CD14-positive monocyte (primary cell): Measurements from ENCODE around the gene SLC24A4. TPM values are rescaled to one million over a fixed set of nuclear protein-coding genes. Genes with fewer than 3 reads are reported as not detected.

Experiments used
- DNase-seq, 3 donors: peaks; one replicate each; pipeline ENCODE4 v3.0.0-alpha.2; 2011 to 2022
- H2AFZ ChIP-seq: 2 replicates; pipeline ENCODE4 v1.6.0; 2012; ENCODE audit warnings: mild to moderate bottlenecking, low read depth, low read length, inconsistent platforms; ENCODE audit not compliant: insufficient read depth, poor library complexity, severe bottlenecking
- H3K27ac ChIP-seq, 2 donors: 1 replicate in 1 of 2; 2 replicates in 1 of 2; pipeline ENCODE4 v1.5.1; 2012 to 2013; ENCODE audit warnings: low read length in 2 of 2, control low read depth in 1 of 2, inconsistent platforms in 1 of 2, low read depth in 1 of 2, mild to moderate bottlenecking in 1 of 2
- H3K27me3 ChIP-seq, 2 donors: one replicate each; pipeline versions ENCODE4 v1.6.0 to v1.6.1; 2011 to 2013; ENCODE audit warnings: low read length in 2 of 2; ENCODE audit not compliant: control insufficient read depth in 2 of 2, insufficient read depth in 2 of 2
- H3K36me3 ChIP-seq, 2 donors: replicated peaks in 1 of 2; 1 replicate in 1 of 2; 2 replicates in 1 of 2; pipeline versions ENCODE4 v1.5.1 to v1.6.1; 2012 to 2013; ENCODE audit warnings: low read length in 2 of 2, control low read depth in 1 of 2, inconsistent platforms in 1 of 2, mild to moderate bottlenecking in 1 of 2; ENCODE audit not compliant: insufficient read depth in 2 of 2, control insufficient read depth in 1 of 2
- H3K4me1 ChIP-seq, 2 donors: 1 replicate in 1 of 2; 2 replicates in 1 of 2; pipeline versions ENCODE4 v1.5.1 to v1.6.1; 2012 to 2013; ENCODE audit warnings: low read length in 2 of 2, control low read depth in 1 of 2, inconsistent platforms in 1 of 2, mild to moderate bottlenecking in 1 of 2, moderate library complexity in 1 of 2; ENCODE audit not compliant: insufficient read depth in 2 of 2, control insufficient read depth in 1 of 2
- H3K4me2 ChIP-seq: replicated peaks from 2 replicates; pipeline ENCODE3; 2012; ENCODE audit warnings: low read length, moderate library complexity, mild to moderate bottlenecking; ENCODE audit not compliant: poor library complexity, severe bottlenecking; ENCODE audit errors: extremely low read depth
- H3K4me3 ChIP-seq, 3 experiments: fragments of 200-600 bp in 1 of 3; sonication (generic) in 1 of 3; replicated peaks in 1 of 3; 1 replicate in 2 of 3; 2 replicates in 1 of 3; pipeline ENCODE4 v1.5.1; 2011 to 2013; ENCODE audit warnings: low read length in 3 of 3, mild to moderate bottlenecking in 3 of 3, control low read depth in 2 of 3, low read depth in 2 of 3, inconsistent platforms in 1 of 3, moderate library complexity in 1 of 3
- H3K79me2 ChIP-seq: 2 replicates; pipeline ENCODE4 v1.6.0; 2012; ENCODE audit warnings: mild to moderate bottlenecking, control low read depth, inconsistent platforms, low read length, moderate library complexity; ENCODE audit not compliant: insufficient read depth
- H3K9ac ChIP-seq: 2 replicates; pipeline ENCODE4 v1.6.0; 2017; ENCODE audit warnings: low read length, mild to moderate bottlenecking; ENCODE audit not compliant: insufficient read depth, poor library complexity, severe bottlenecking
- H3K9me3 ChIP-seq, 2 donors: replicated peaks in 1 of 2; 1 replicate in 1 of 2; 2 replicates in 1 of 2; pipeline versions ENCODE4 v1.5.1 to v1.6.1; 2012 to 2013; ENCODE audit warnings: low read length in 2 of 2, control low read depth in 1 of 2; ENCODE audit not compliant: control insufficient read depth in 1 of 2, insufficient read depth in 1 of 2
- H4K20me1 ChIP-seq: 2 replicates; pipeline ENCODE4 v1.6.0; 2012; ENCODE audit warnings: mild to moderate bottlenecking, low read length, control low read depth, moderate library complexity; ENCODE audit not compliant: insufficient read depth
- H3K27ac Mint-ChIP-seq, 7 donors: one replicate each; pipeline ENCODE4 v1.8.0; 2020; ENCODE audit warnings: mild to moderate bottlenecking in 7 of 7, mixed read lengths in 7 of 7, moderate library complexity in 6 of 7, inconsistent platforms in 2 of 7
- H3K27me3 Mint-ChIP-seq, 3 donors: one replicate each; pipeline ENCODE4 v1.8.0; 2021 to 2022; ENCODE audit warnings: low read depth in 3 of 3, mild to moderate bottlenecking in 3 of 3, mixed read lengths in 3 of 3, moderate library complexity in 3 of 3, inconsistent platforms in 1 of 3
- H3K36me3 Mint-ChIP-seq, 2 donors: one replicate each; pipeline ENCODE4 v1.8.0; 2020; ENCODE audit warnings: mixed read lengths in 2 of 2, inconsistent platforms in 1 of 2, mild to moderate bottlenecking in 1 of 2
- H3K4me1 Mint-ChIP-seq: one replicate; pipeline ENCODE4 v1.8.0; 2020; ENCODE audit warnings: mild to moderate bottlenecking, mixed read lengths
- H3K4me3 Mint-ChIP-seq, 2 donors: one replicate each; pipeline ENCODE4 v1.8.0; 2020; ENCODE audit warnings: mild to moderate bottlenecking in 2 of 2, mixed read lengths in 2 of 2, moderate library complexity in 1 of 2
- H3K9me3 Mint-ChIP-seq, 7 donors: one replicate each; pipeline ENCODE4 v1.8.0; 2020 to 2022; ENCODE audit warnings: mixed read lengths in 7 of 7, mild to moderate bottlenecking in 6 of 7, moderate library complexity in 6 of 7, inconsistent platforms in 2 of 7
- CTCF ChIP-seq: fragments of 200-600 bp; IDR thresholded peaks from one replicate; pipeline ENCODE4 v1.8.0; 2022; ENCODE audit warnings: antibody characterized with exemption, mild to moderate bottlenecking
- WGBS: methylation state at CpG from one replicate; pipeline ENCODE4 v1.1.5; 2013; ENCODE audit warnings: missing lambda C conversion rate; ENCODE audit not compliant: insufficient coverage; 5-methylcytosine and 5-hydroxymethylcytosine counted together
- intact Hi-C, 2 donors: fragments of 100-400 bp; cut with micrococcal nuclease; formaldehyde crosslinking; loops; one replicate each; pipeline versions ENCODE4 v1.15.0 to v1.15.1; 2023
- polyA plus RNA-seq, 3 donors: library from polyadenylated mRNA; depleted of rRNA in 1 of 3; unstranded in 2 of 3; stranded (reverse) in 1 of 3; fragments of 300-500 nt in 2 of 3; fragments of >200 nt in 1 of 3; fragmentation: Illumina TruSeq in 2 of 3; gene quantifications; 1 replicate in 2 of 3; 2 replicates in 1 of 3; pipeline ENCODE4 v1.2.3, GENCODE V29; 2012 to 2021

Gene SLC24A4
- polyA plus RNA-seq, 3 donors = 20.0 to 41.9 (median 26.5) TPM

- Mint-ChIP-seq H3K27me3 (peaks cover 0 to 2% (median 0%) of the 10 kb centered on the region in 3 donors), H3K4me3 (no peak overlapping the region), H3K36me3 (peaks cover 52 to 68% of the 10 kb centered on the region in 2 donors), H3K27ac (peak overlapping the region in 1 of 7 donors; percentile 60), H3K9me3 (peaks cover 0 to 11% (median 0%) of the 10 kb centered on the region in 7 donors), H3K4me1 (peaks cover 57% of the 10 kb centered on the region)
- Histone ChIP-seq H3K9ac (no peak overlapping the region), H3K36me3 (peaks cover 6 to 25% of the 10 kb centered on the region in 2 donors), H2AFZ (no peak overlapping the region), H3K4me1 (peaks cover 39 to 49% of the 10 kb centered on the region in 2 donors), H3K27me3 (no peaks in the 10 kb centered on the region), H3K4me2 (no peak overlapping the region), H4K20me1 (no peaks in the 10 kb centered on the region), H3K9me3 (no peaks in the 10 kb centered on the region), H3K4me3 (no peak overlapping the region), H3K79me2 (no peaks in the 10 kb centered on the region), H3K27ac (no peak overlapping the region)
- no peak for TF ChIP-seq CTCF
- no peak for DNase-seq
- WGBS = no CpG with 5 or more reads among the region's 2 CpGs
- intact Hi-C loops = loop anchor here (5.0 to 10.0 kb wide), 2 partner anchors 70 to 318 kb away; no protein-coding TSS in a partner anchor
Measured at GRCh38 chr14:92455231-92455630, 132.3 kb downstream of the SLC24A4 start.

- peaks cover 43 to 59% of the 10 kb centered on the region in 2 donors for H3K36me3 Mint-ChIP-seq
- WGBS = 64% methylated on average over 19 of the region's 23 CpGs
- peak; percentile 87 for TF ChIP-seq CTCF
- Histone ChIP-seq H4K20me1 (no peaks in the 10 kb centered on the region), H3K4me3 (no peak overlapping the region), H3K36me3 (peaks cover 6 to 25% of the 10 kb centered on the region in 2 donors), H3K79me2 (peaks cover 11% of the 10 kb centered on the region), H2AFZ (peak overlapping the region; percentile 55), H3K4me2 (peak overlapping the region; percentile 12), H3K27me3 (no peaks in the 10 kb centered on the region), H3K9me3 (no peaks in the 10 kb centered on the region), H3K9ac (no peak overlapping the region), H3K4me1 (peaks cover 40 to 52% of the 10 kb centered on the region in 2 donors), H3K27ac (peak overlapping the region in 1 of 2 donors; percentile 52)
- H3K4me1 Mint-ChIP-seq = peaks cover 54% of the 10 kb centered on the region
- peaks cover 0 to 3% (median 0%) of the 10 kb centered on the region in 7 donors for H3K9me3 Mint-ChIP-seq
- H3K4me3 Mint-ChIP-seq = peak overlapping the region in 1 of 2 donors; percentile 47
- peak; percentile 79 to 85 (median 83) for DNase-seq
- H3K27me3 Mint-ChIP-seq = peaks cover 0 to 2% (median 0%) of the 10 kb centered on the region in 3 donors
- intact Hi-C loops = loop anchor here (2.0 to 10.0 kb wide), 3 partner anchors 72 to 320 kb away; no protein-coding TSS in a partner anchor
- peak overlapping the region in 6 of 7 donors; percentile 75 to 91 (median 83) for H3K27ac Mint-ChIP-seq
Measured at GRCh38 chr14:92456215-92457015, 133.4 kb downstream of the SLC24A4 start.
